Anterior cingulate cortex (tissue), 58 donors: ENCODE measurements around the gene TMC2.
A peak's percentile ranks its signal among the peaks of the same experiment; 100 is the strongest.

Experiments
- DNase-seq, 58 donors: peaks; one replicate each; lab custom pipeline; 2025; lab: John Stamatoyannopoulos, UW

Gene TMC2

GRCh38 chr20:2619337-2619736 is 83.0 kb downstream of the TMC2 start:
- DNase-seq = no peak

DNA sequence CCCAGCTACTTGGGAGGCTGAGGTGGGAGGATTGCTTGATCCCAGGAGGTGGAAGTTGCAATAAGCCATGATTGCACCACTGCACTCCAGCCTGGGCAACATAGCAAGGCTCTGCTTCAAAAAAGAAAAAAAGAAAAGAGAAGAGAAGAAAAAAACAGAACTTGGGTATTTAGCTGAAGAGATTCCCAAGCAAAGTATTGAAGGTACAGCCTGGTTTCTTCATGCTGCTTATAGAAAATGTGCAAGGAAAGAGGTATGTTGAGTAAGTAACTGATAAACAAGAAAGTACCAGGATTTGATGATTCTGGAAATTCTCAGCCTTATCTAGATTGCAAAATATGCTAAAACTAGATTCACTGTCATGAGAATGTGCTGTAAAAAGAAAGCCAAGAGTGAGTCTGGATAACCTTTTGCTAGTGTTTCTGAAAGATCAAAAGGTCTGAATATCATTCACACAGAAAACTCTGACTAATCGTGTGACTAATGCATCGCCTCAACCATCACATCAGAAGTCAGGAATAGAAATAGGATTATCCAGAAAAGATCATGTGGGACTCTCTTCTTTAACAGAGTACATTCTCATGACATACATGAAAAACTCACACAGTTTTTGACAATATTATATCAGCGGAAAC is 83.7 kb downstream of the TMC2 start:
- no peak for DNase-seq

DNA sequence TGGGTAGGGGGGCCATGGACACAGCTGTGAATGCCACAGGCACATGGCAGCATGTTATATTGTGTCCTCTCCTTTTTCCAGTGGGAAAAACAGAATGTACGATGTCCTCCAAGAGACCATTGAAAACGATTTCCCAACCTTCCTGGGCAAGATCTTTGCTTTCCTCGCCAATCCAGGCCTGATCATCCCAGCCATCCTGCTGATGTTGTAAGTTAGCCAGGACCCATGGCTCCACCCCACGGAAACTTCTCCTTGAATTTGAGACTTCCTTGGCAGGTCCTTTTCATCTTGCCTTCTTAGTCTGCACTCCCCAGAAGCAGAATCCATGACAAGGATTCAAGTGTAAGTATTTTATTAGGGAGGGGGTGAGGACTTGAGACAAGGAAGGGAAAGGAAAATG is 87.8 kb downstream of the TMC2 start:
- DNase-seq = no peak

GRCh38 chr20:2625062-2625461 is 88.7 kb downstream of the TMC2 start:
- no peak for DNase-seq

- no peak for DNase-seq
Measured at GRCh38 chr20:2626853-2627541, 90.6 kb downstream of the TMC2 start.

- no peak for DNase-seq
Measured at GRCh38 chr20:2631228-2631627, 94.9 kb downstream of the TMC2 start.

- DNase-seq = no peak
Measured at GRCh38 chr20:2633381-2633780, 97.0 kb downstream of the TMC2 start.

- DNase-seq = no peak
Measured at GRCh38 chr20:2637246-2637645, 100.9 kb downstream of the TMC2 start.

- DNase-seq = no peak
Measured at GRCh38 chr20:2640260-2640659, 103.9 kb downstream of the TMC2 start.

DNA sequence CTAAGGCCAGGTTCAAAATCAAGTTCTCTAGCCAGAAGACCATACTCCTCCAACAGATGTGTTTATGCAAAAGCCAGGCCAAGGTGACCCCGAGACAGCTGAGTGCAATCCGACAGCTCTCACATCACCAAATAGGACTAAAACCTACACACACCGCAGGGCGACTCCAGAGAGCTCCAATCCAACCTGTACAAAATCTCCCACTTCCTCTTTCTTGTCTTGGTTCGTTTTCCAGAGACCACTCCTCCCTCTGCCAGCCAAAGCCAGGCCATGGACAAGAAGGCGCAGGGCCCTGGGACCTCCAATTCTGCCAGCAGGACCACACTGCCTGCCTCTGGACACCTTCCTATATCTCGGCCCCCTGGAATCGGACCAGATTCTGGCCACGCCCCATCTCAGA is 104.5 kb downstream of the TMC2 start:
- no peak for DNase-seq

GRCh38 chr20:2643708-2644107 is 107.3 kb downstream of the TMC2 start:
- no peak for DNase-seq

DNA sequence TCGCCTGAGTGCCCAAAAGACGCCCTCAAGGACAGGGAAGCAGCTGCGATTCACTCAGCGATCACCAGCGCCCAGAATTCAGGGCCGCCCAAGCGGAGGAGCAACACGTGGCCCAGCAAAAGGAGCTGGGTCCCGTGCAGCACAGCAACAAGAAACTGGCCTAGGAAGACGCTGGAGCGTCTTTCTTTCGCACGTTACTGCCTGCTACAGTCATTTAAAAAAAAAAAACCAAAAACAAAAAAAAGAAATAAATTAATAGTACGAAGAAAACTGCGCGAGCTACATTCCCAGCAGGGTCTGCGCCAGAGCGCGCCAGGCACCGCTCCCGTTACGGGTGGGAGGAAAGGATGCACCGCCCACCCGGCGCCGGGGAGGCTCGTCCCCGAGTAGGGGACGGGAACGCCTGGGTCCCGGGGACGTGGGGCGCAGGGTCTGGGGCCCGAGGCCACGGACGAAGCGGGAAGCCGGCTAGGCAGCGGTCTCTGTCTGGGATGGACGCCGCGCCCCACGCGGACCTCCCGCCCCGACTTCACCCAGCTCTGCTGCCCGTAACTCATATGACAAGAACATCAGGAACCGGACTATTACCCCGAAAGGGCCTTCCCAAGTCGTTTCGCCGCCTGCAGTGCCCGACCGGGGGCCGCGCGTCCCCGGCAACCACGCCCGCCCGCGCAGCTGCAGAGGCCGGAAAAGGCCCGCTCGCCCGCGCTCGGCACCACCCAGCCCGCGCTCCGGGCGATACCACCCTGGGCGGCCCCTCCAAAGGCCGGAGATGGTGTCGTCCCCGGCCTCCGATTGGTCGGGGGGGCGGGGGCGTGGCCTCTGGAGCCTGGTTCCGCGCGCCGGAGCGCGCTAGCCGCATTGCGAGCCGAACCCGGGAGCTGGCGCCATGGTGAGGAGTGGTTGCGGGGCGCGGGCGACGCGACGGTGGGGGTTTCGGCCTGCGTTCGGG is 115.7 kb downstream of the TMC2 start, which contains the start of gene NOP56:
Gene NOP56, plus strand, starts transcription at position 861 of the 952 bp plus-strand sequence. Its CDS starts 29 bp downstream, at position 890.
- DNase-seq = peak; percentile 58 to 96 (median 90)

GRCh38 chr20:2652724-2653555 is 116.6 kb downstream of the TMC2 start:
- DNase-seq = peak in 48 of 58 donors; percentile 29 to 79 (median 64)

DNA sequence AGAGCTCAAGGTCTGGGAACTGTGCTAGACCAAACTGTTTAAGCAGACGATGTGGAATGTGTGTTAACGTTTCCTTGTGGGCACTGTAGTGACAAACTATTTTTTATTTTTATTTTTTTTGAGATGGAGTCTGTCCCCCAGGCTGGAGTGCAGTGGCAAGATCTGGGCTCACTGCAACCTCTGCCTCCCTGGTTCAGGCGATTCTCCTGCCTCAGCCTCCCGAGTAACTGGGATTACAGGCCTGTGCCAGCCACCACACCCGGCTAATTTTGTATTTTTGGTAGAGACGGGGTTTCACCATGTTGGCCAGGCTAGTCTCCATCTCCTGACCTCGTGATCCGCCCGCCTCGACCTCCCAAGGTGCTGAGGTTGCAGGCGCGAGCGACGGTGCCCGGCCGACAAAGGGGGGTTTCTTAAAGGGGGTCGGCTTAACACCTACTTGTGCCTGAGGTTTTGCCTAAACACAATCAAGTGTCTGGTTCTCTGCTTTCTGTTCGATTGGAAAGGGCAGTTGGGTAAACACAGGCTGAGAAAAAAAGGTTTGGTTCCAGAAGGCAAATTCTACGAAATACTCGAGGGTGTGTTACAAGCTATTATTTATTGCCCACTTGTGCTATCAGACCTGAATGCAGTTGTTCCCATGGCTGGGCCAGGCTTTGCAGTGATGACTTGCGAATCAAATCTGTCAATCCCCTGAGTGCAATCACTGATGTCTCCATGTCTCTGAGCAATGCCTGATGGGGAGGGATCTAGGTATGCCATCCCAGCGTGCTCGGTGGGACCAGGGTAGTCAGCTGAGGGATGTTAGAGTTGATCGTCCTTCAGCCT is 117.4 kb downstream of the TMC2 start:
- no peak for DNase-seq

DNA sequence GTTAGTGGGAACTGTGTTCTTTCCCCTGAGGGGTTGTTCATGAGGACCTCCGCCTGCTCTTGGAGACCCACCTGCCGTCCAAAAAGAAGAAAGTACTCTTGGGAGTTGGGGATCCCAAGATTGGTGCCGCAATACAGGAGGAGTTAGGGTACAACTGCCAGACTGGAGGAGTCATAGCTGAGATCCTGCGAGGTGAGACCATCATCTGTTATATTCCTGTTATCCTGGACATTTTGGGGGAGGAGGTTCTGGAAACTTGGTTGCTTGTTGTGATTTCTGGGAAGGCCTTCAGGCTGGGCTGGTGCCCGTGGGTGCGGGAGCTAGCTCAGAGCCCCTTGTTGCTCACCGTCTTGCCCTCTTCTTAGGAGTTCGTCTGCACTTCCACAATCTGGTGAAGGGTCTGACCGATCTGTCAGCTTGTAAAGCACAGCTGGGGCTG is 118.0 kb downstream of the TMC2 start:
- DNase-seq = no peak

DNA sequence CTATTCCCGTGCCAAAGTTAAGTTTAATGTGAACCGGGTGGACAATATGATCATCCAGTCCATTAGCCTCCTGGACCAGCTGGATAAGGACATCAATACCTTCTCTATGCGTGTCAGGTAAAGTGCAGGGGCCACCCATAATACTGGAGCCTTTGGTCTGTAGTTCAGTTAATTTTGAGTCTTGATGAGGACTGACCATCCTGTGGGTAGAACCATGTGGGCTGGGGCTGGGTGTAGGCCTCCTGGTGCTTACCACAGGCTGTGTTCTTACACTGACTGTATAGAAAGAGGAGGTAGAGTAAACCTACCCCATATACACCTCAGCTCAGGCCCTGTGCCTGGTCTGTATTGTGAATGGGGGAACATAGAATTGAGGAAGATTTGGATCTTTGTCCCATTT is 118.5 kb downstream of the TMC2 start:
- no peak for DNase-seq

- no peak for DNase-seq
Measured at GRCh38 chr20:2655331-2656116, 119.2 kb downstream of the TMC2 start.

GRCh38 chr20:2656471-2657117 is 120.2 kb downstream of the TMC2 start:
- no peak for DNase-seq
